Common myeloid progenitor, CD34-positive (primary cell): ENCODE data around the gene AP2M1.
A peak's percentile ranks its signal among the peaks of the same experiment; 100 is the strongest.

Source experiments
- CTCF ChIA-PET: fragments of 350-600 bp; sonication (Branson Sonifier 250); formaldehyde crosslinking; loops from one replicate; lab custom pipeline; 2021; ENCODE audit warnings: antibody characterized with exemption; lab: Charles Lee
- POLR2A ChIA-PET: fragments of 350-600 bp; sonication (Branson Sonifier 250); formaldehyde crosslinking; loops from one replicate; lab custom pipeline; 2021; ENCODE audit warnings: antibody characterized with exemption; lab: Charles Lee
- DNase-seq, 3 donors: peaks; one replicate each; pipeline versions ENCODE4 v3.0.0 to v3.0.0-alpha.2; 2013
- H3K27ac ChIP-seq, 2 experiments: 1 replicate in 1 of 2; 2 replicates in 1 of 2; pipeline ENCODE4 v1.7.0; 2013; ENCODE audit warnings: inconsistent platforms in 2 of 2, low read length in 2 of 2, mild to moderate bottlenecking in 2 of 2, low read depth in 1 of 2, moderate library complexity in 1 of 2; ENCODE audit not compliant: severe bottlenecking in 2 of 2, insufficient read depth in 1 of 2, poor library complexity in 1 of 2
- H3K27me3 ChIP-seq, 5 experiments: replicated peaks in 2 of 5; 1 replicate in 3 of 5; 2 replicates in 2 of 5; pipeline versions ENCODE4 v1.6.1 to v1.7.0; 2013; ENCODE audit warnings: low read length in 4 of 5, mild to moderate bottlenecking in 2 of 5, moderate library complexity in 2 of 5, inconsistent platforms in 1 of 5; ENCODE audit not compliant: insufficient read depth in 5 of 5, control insufficient read depth in 4 of 5
- H3K36me3 ChIP-seq, 4 experiments: 1 replicate in 2 of 4; 2 replicates in 2 of 4; pipeline versions ENCODE4 v1.6.1 to v1.7.0; 2013; ENCODE audit warnings: low read length in 3 of 4, control low read depth in 1 of 4, mild to moderate bottlenecking in 1 of 4; ENCODE audit not compliant: control insufficient read depth in 4 of 4, insufficient read depth in 4 of 4
- H3K4me1 ChIP-seq, 4 experiments: 1 replicate in 3 of 4; 2 replicates in 1 of 4; pipeline versions ENCODE4 v1.6.1 to v1.7.1; 2013; ENCODE audit warnings: low read length in 3 of 4, mild to moderate bottlenecking in 3 of 4, control low read depth in 1 of 4, inconsistent platforms in 1 of 4, moderate library complexity in 1 of 4; ENCODE audit not compliant: control insufficient read depth in 4 of 4, insufficient read depth in 4 of 4; ENCODE audit errors: control extremely low read depth in 1 of 4
- H3K4me3 ChIP-seq, 7 experiments: 1 replicate in 4 of 7; 2 replicates in 3 of 7; pipeline versions ENCODE4 v1.5.1 to v1.7.0; 2013; ENCODE audit warnings: mild to moderate bottlenecking in 7 of 7, low read length in 6 of 7, moderate library complexity in 6 of 7, inconsistent platforms in 2 of 7, low read depth in 2 of 7, control low read depth in 1 of 7; ENCODE audit not compliant: insufficient read depth in 4 of 7, control insufficient read depth in 1 of 7; ENCODE audit errors: extremely low read depth in 1 of 7
- H3K9me3 ChIP-seq, 5 experiments: 1 replicate in 4 of 5; 2 replicates in 1 of 5; pipeline versions ENCODE4 v1.6.1 to v1.7.1; 2013; ENCODE audit warnings: low read length in 4 of 5, mild to moderate bottlenecking in 2 of 5, inconsistent platforms in 1 of 5, low read depth in 1 of 5, moderate library complexity in 1 of 5; ENCODE audit not compliant: control insufficient read depth in 4 of 5, insufficient read depth in 2 of 5; ENCODE audit errors: control extremely low read depth in 1 of 5
- WGBS: methylation state at CpG from one replicate; pipeline ENCODE4 v1.1.5; 2013; ENCODE audit not compliant: insufficient coverage; 5-methylcytosine and 5-hydroxymethylcytosine counted together

AP2M1 gene

DNA sequence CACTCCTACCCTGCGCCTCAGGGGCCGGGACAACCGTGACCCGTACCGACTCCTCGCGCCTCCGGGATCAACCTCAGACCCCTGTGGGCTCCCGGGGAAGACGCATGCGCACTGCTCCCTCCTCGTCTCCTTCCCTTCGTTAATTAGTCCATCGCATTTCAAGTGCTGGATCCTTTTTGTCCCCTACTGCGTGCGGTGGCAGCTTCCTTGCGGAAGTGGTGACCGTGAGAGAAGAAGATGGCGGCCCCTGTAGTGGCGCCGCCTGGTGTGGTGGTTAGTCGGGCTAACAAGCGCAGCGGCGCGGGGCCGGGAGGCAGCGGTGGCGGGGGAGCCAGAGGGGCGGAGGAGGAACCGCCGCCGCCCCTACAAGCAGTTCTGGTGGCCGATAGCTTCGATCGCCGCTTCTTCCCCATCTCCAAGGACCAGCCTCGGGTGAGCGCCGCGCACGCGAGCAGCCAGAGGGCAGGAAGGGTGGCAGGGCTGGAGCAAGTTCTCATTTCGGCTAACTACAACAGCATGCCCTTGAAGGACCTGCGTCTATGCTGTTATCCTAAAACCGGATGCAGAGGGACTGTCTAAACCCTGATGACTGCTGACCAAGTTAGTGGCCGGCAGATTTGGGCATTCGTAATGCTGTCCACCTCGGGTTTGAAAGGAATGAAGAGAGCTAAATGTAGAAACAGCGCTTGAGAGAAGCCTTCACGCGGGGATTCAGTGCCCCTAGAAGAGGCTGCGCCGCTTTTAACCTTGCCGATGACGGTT, 39.3 kb upstream of the AP2M1 start, which contains the start of gene EIF2B5:
EIF2B5 (plus strand) TSS at position 210 of the 762 bp plus-strand sequence; CDS start at position 238, 28 bp downstream.
- DNase-seq: peak; percentile 95 to 96 (median 96)
- H3K27me3 ChIP-seq: no peaks in the 10 kb centered on the region
- H3K9me3 ChIP-seq: no peaks in the 10 kb centered on the region
- CTCF ChIA-PET: interaction anchor here (0.8 to 2.7 kb wide), 12 partner anchors 9 to 243 kb away, joined by 3 to 8 read pairs (median 4); partner anchors contain the start of genes ABCC5 and HTR3E
- H3K4me3 ChIP-seq: peak within 1 kb of the TSS; percentile 78 to 99 (median 98)
- peaks cover 4 to 19% (median 8%) of the 10 kb centered on the region in 4 experiments for H3K36me3 ChIP-seq
- peak within 1 kb of the TSS; percentile 56 to 92 for H3K27ac ChIP-seq
- WGBS: under 1% methylated on average over 39 of the region's 56 CpGs
- POLR2A ChIA-PET: interaction anchor here (0.6 to 1.0 kb wide), 3 partner anchors 15 to 106 kb away, joined by 3 read pairs; partner anchors contain the start of gene AP2M1
- H3K4me1 ChIP-seq: peaks cover 14 to 29% (median 21%) of the 10 kb centered on the region in 4 experiments

DNA sequence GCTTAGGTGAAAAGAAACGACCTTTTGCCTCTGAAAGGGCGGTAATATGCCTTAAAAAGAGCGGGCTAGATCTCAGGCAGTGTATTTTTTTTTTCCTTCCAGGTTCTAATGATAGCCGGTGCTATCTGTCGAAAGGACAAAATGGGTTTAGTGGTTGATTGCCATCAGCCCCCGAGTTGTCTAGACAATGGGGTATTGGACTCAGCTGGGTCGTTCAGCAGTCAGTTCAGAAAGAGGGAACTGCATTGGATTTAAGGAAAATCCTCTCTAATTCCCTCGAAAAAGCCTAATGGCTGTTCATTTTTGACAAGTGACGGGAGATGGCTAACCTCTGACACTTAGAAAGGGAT, 38.8 kb upstream of the AP2M1 start:
- Histone ChIP-seq H3K9me3 (no peaks in the 10 kb centered on the region), H3K27ac (peak overlapping the region; percentile 56 to 92), H3K27me3 (no peaks in the 10 kb centered on the region), H3K36me3 (peaks cover 9 to 25% (median 11%) of the 10 kb centered on the region in 4 experiments), H3K4me3 (peak overlapping the region; percentile 78 to 99 (median 98)), H3K4me1 (peaks cover 14 to 29% (median 21%) of the 10 kb centered on the region in 4 experiments)
- POLR2A ChIA-PET: interaction anchor here (0.9 kb wide), 1 partner anchor 124 kb away, joined by 3 read pairs; no protein-coding TSS in a partner anchor
- 8% methylated on average over 7 of the region's 9 CpGs for WGBS
- CTCF ChIA-PET: interaction anchor here (1.2 to 2.7 kb wide), 7 partner anchors 9 to 240 kb away, joined by 3 to 8 read pairs (median 5); partner anchors contain the start of gene HTR3E
- DNase-seq: no peak

DNA sequence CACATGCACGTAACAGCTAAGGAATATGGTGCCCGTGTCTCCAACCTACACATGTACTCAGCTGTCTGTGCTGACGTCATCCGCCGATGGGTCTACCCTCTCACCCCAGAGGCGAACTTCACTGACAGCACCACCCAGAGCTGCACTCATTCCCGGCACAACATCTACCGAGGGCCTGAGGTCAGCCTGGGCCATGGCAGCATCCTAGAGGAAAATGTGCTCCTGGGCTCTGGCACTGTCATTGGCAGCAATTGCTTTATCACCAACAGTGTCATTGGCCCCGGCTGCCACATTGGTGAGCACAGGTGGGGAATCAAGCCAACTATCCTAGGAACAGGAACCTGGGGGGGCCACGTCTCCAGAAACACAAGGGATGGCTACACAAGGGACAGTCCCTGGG, 34.2 kb upstream of the AP2M1 start:
- POLR2A ChIA-PET: no interaction called here
- H3K4me1 ChIP-seq: peaks cover 8 to 15% (median 12%) of the 10 kb centered on the region in 4 experiments
- H3K4me3 ChIP-seq: no peak overlapping the region
- peaks cover 25 to 67% (median 53%) of the 10 kb centered on the region in 4 experiments for H3K36me3 ChIP-seq
- CTCF ChIA-PET: no interaction called here
- DNase-seq: no peak
- H3K9me3 ChIP-seq: no peaks in the 10 kb centered on the region
- no peak overlapping the region for H3K27ac ChIP-seq
- 95% methylated on average over 9 of the region's 10 CpGs for WGBS
- H3K27me3 ChIP-seq: no peaks in the 10 kb centered on the region

DNA sequence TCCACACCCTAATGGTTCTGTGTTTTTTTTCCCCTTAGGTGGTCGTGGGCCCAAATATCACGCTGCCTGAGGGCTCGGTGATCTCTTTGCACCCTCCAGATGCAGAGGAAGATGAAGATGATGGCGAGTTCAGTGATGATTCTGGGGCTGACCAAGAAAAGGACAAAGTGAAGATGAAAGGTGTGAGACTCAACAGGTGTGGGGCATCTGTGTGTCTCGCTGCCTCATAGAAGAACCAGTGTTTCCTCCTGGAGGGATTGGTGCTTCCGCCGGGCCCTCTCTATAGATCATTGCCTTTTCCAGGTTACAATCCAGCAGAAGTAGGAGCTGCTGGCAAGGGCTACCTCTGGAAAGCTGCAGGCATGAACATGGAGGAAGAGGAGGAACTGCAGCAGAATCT, 32.5 kb upstream of the AP2M1 start:
- WGBS: 98% methylated on average over 6 of the region's 7 CpGs
- CTCF ChIA-PET: no interaction called here

DNA sequence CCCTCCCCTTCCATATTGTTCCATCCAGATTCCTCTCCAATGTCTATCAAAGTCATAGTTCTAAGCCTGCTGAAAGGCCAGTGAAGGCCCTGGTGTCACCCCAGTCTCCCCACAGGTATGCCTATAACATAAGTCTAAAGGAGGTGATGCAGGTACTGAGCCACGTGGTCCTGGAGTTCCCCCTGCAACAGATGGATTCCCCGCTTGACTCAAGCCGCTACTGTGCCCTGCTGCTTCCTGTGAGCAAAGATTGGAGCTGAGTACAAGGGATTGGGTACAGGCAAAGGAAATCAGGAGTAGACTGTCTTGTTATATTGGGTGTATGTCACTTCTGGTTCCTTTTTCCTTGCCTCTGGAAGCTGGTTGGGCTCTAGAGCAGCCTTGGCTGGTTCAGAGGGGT, 31.3 kb upstream of the AP2M1 start:
- 100% methylated on average over 2 of the region's 3 CpGs for WGBS
- Histone ChIP-seq H3K4me1 (no peaks in the 10 kb centered on the region), H3K36me3 (peaks cover 23 to 62% (median 56%) of the 10 kb centered on the region in 4 experiments), H3K27ac (no peak overlapping the region), H3K27me3 (no peaks in the 10 kb centered on the region), H3K9me3 (no peaks in the 10 kb centered on the region), H3K4me3 (no peak overlapping the region)
- DNase-seq: no peak
- CTCF ChIA-PET: interaction anchor here (1.6 to 3.1 kb wide), 3 partner anchors 11 to 104 kb away, joined by 6 to 14 read pairs (median 10); no protein-coding TSS in a partner anchor
- POLR2A ChIA-PET: no interaction called here

More for the DNA sequence above, 32.5 kb upstream of the AP2M1 start:
- no peak overlapping the region for H3K27ac ChIP-seq
- no peak for DNase-seq
- POLR2A ChIA-PET: no interaction called here
- H3K4me1 ChIP-seq: peaks cover 0 to under 1% (median 0%) of the 10 kb centered on the region in 4 experiments
- no peak overlapping the region for H3K4me3 ChIP-seq
- H3K9me3 ChIP-seq: no peaks in the 10 kb centered on the region
- peaks cover 25 to 70% (median 59%) of the 10 kb centered on the region in 4 experiments for H3K36me3 ChIP-seq
- H3K27me3 ChIP-seq: no peaks in the 10 kb centered on the region

DNA sequence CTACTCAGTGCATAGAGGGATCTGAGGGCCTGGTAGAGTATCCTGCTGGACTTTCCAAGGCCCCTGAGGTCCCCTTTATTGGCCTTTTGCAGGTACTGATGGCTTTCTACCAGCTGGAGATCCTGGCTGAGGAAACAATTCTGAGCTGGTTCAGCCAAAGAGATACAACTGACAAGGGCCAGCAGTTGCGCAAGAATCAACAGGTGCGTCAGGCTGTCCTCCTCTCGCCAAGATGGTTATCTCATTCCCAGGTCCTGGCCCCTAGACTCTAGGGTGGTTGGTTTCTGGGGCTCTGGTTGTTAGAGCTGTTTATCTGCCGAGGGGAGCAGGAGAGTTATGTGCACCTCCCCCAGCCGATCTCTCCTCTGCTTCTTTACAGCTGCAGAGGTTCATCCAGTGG, 30.1 kb upstream of the AP2M1 start:
- CTCF ChIA-PET: interaction anchor here (0.9 to 3.1 kb wide), 13 partner anchors 9 to 248 kb away, joined by 3 to 14 read pairs (median 4); partner anchors contain the start of gene EIF2B5
- Histone ChIP-seq H3K27ac (no peak overlapping the region), H3K27me3 (no peaks in the 10 kb centered on the region), H3K4me1 (no peaks in the 10 kb centered on the region), H3K4me3 (no peak overlapping the region), H3K9me3 (no peaks in the 10 kb centered on the region), H3K36me3 (peaks cover 19 to 62% (median 56%) of the 10 kb centered on the region in 4 experiments)
- POLR2A ChIA-PET: no interaction called here
- no peak for DNase-seq
- WGBS: 89% methylated on average over 5 of the region's 5 CpGs
